HG03378 (cell line): ENCODE measurements around the gene PDE8A.
"Not testable (repeated sequence)": the region's sequence is repeated elsewhere in the genome, so short reads cannot be mapped to it uniquely, and the experiment has no call there.

ENCODE experiments used
- ATAC-seq: cut with Tn5 transposase; IDR thresholded peaks from one replicate; pipeline ENCODE4 v1.9.1; 2021; ENCODE audit warnings: mild to moderate bottlenecking, moderate library complexity; ENCODE audit not compliant: unreplicated experiment

PDE8A gene

DNA sequence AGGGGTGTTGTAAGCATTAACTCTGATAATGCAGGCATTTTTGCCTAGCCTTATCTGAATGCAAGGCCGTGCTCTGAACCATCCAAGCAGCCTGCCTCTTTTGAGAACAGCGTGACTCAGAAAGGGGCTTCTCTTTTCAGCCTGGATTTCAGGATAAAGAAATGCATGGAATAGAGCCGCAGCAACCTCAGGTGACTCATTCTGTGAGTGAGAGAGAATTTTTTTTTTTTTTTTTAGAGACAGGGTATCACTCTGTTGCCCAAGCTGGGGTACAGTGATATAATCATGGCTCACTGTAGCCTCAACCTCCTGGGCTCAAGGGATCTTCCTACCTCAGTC lies 20.6 kb upstream of the PDE8A start:
- no peak for ATAC-seq

DNA sequence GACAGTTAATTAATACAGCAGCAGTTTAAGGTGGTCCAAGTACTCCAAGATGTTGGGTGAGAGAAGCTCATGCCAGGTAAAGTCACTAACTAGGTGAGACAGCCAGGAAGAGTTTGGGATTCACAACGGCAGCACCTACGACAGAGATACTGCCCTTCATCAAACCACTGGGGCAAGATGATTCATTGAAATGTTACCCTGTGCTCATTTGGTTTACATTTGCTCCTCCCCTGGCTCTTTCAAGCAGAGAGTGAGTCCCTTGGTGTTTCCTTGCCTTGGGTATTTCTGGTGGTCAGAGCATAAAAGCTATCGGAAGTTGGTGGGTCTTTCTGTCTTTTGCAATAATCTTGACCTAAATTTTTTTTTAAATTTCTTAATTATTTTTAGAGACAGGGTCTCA lies 19.9 kb upstream of the PDE8A start:
- no peak for ATAC-seq

DNA sequence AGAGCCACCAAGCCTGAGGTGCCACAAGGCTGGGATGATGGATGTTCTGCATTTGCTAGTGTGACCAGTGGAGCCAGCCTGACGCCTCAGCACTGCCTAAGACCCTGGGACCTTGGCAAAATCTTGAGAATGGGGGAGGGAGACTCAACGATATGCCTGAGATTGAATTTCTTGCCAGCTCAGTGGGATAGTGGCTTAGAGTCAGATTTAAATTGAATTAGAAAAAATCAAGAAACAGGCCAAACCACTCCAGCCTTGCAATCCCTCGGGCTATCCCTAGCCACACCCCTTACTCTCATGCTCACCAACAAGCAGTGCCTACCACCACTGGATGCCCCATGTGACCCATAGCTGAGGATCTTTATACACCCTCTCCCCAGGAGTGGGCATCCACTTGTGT lies 18.7 kb upstream of the PDE8A start:
- no peak for ATAC-seq

DNA sequence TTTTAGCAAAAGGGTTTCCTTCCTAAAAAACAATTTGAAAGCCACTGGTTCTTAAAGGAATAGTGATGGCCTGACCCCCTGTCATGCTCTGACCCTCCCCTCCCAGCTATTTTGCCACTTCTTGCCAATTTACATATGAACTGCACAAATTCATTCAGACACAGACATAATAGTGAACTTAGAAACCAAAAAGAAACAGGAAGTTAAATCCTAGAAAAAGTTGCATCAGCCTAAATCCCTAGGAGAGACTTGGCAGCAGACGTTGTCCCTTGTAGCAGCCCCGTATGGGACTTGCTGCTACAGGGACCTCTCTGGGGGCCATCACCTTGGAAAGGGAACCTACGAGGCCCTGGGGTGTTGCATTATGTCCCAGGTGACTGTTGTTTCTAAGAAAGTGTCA lies 14.3 kb upstream of the PDE8A start:
- no peak for ATAC-seq

DNA sequence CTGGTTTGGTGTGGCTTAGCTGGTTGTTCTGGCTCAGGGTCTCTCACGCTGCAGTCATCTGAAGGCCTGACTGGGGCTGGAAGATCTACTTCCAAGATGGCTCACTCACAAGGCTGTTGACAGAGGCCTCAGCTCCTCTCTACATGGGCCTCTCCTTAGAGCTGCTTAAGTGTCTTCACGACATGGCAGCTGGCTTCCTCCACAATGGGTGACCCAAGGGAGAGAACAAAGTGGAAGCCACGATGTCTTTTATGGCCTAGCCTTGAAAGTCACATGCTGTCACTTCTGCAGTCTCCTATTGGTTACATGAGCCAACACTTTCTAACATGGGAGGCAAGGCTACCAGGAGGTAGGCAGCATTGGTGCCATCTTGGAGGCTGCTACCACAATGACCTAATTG lies 13.4 kb upstream of the PDE8A start:
- ATAC-seq = no peak

DNA sequence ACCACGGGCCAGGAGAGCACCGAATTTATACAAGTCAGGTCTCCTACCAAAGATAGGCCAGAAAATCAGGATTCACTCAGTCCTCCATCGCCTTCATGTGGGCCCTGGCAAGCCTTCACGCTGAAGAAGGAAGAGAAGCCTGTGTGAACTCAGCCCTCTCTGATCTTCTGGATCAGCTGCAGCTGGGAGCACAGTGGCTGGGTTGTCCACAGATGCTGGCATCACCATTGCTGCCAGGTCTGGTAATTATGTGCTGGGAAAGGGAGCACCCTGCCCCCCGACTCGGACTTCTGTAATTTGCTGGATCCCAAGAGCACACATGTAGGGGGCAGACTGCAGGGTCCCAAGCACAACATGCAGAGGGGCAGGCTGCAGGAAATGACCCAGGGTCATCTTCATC lies 12.4 kb upstream of the PDE8A start:
- no peak for ATAC-seq

DNA sequence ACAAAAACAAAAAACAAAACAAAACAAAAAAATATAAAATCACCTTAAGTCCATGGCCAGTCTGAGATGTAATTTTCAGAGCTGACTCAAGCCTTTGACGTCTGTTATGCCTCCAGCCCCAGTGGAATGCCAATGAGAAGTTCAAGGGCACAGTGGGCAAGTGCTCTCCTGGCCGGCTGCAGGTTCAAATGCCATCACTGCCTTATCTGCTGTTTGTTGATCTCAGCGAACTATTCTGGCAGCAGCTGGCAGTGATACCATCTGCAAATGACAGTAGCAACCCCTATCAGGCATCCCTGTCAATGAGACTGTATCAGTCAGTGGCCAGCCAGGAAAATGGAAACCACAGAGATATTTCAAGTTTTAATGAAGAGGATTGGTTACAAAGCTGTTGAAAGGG lies 10.8 kb upstream of the PDE8A start:
- ATAC-seq = no peak

DNA sequence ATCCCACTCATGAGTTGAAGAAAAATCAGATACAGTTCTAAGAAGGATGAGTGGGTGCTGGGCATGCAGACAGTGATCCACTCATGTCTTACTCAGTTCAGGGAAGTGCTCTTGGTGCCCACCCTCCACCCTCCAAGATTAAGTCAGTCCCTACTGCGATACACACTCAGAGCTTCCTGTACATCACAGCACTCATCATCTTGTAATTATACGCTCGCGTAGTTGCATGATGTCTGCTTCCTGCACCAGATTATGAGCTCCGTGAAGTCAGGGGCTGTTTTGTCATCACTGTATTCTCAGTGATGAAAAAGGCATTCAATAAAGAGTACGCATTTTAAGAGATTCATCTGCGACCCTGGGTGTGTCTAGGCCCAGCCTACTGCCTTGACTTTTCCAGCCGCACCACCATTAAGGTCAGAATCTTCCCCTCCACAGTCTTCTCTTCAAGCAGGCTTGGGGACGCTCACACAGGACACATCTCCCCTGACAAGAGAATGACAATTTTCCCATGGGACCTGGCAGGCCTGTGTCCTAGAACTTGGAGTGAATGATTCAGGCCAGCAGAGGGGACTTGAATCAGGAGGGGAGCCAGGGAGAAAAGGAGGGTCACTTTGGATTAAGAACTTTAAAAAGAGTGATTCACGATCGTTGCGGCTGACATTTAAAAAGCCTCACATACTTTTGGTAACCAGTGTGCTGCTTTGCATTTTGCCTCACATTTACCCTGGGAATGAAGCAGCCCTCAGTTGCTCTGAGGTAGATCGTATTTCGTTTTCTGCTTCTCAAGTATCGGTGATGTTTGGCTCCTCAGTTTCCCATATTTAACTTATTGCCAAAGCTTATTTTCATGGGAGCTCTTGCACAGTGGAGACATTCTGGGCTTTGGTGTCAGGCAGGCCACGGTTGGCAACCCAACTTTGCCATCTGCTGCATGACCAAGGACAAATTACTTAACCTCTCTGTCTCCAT lies 7.9 kb upstream of the PDE8A start:
- no peak for ATAC-seq

DNA sequence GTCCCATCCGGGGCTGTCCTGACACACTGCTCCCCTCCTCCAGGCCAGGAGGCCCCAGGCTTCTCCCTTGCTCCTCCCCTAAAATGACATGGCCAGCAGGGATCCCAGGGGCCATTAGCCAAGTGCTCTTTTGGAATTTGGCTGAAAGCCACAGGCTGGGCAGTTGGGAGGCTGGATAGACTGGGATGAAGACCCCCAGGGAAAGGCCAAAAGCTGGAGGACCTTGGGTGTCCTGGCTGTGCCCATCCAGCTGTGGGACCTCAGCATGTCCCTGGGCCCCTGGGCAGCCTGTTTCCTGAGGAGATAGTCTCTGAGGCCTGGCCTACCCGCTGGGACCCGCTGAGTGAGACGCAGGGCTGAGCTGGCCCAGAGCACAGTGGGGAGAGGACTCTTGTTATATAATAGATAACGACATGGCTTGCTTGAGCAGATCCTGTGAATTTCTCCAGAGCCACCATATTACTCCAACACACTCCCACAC lies 5.7 kb upstream of the PDE8A start:
- ATAC-seq = no peak

DNA sequence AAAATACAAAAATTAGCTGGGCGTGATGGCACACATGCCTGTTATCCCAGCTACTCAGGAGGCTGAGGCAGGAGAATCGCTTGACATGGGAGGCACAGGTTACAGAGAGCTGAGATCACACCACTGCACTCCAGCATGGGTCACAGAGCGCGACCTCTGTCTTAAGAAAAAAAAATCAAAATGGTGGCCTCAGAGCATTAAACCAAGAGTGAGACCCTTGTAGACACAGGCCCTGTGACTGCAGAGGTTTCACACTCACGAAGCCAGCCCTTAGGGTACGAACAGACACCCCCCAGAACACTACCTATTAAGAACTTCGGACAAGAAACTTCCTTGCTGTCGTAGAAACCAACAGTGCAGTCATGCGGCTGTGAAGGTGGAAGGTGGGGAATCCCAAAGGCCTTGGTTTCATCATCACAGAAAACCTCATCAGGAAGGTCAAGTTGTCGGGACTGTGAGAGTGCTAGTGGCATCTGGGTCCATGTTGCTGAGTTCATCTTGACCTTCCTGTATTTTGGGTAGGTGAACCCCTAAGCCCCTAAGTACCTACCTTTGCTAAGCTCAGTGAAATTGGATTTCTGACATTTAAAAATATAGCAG lies 4.8 kb upstream of the PDE8A start:
- no peak for ATAC-seq

DNA sequence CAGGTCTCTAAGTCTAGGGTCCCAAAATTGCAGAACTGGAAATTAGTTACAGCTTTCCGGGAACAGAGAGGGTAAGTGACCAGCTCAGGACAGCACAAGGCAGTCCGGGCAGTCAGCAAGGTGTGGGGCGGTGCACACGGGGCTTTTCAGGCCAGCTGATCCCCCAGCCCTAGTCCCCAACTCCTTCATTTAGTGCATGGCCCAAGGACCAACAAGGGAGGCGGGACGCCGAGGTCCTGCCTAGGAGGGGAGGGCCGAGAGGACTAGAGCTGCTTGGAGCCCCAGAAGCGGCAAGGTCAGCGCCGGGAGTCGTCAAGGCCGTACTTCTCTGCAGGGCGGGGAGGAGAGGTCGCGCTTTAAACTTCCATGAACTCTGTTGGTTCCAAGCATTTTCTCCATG lies 2.0 kb upstream of the PDE8A start:
- no peak for ATAC-seq

DNA sequence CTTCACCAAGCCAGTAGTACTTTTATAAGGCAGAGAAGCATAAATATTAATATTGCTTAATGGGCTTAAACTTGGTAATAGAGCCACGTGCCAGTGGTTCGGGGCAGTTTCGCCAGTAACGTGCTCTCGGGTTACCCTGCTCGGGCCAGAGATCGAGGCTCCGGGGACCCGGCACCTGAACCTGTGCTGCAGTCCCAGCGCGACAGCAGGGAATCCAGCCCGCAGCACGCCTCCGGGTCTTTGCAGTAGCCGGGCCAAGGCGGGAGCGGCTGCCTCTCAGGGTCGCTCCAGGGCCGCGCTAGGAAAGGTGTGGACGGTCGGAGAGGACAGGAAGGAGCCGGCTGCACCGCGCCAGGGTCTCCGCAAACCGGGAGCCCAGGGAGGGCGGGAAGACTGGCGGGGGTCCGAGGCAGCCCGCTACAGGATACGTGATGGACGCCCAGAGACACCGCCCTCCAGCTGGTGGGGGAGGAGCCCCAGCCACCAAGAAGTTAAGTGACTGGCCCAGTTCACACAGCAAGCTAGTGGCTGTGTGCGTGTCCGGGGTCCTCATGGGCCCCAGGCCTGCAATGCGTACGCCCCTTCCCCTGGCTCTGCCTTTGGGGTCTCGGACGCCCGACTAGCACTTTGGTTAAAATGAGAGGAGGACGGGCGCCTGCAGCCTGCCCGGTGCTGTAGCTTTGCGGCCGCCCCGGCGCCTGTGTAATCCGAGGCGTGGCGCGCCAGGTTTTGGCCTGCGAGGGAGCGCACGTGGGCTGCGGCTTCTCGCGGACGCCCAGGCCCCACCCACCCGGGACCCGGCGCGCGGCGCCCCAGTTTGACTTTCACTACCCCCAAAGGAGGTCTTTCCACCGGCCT lies 1.2 kb upstream of the PDE8A start:
- peak; percentile 68 for ATAC-seq

DNA sequence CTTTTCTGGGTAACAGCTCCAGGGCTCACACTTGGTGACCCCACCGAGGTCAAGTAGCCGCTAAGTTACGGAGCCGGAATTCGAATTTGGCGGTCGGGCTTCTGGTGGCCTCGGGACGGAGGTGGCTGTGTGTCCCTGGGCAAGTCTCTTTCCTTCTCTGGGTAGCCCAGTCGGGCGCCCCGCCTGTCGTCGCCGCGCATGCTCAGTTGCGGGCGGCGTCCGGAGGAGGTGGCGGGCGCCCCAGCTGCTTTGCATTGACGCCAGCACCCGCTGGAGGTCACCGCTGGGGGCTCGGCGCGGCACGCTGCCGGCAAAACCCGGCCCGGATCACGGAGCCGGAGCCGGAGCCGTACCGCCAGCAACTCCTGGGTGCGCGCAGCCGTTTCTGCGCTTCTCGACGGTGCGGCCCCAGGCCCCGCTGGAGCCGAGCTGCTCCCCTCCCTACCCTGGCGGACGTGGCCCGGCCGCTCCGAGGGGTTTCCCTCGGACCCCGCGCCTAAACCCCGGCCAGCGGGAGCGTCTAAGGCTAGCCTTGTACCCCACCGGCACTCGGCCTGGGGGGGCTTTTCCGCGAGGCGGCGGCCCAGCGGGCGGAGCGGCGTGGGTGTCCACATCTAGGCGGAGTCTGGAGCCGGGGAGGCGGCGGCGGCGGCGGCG lies 474 bp upstream of the PDE8A start:
- peak; percentile 42 for ATAC-seq

DNA sequence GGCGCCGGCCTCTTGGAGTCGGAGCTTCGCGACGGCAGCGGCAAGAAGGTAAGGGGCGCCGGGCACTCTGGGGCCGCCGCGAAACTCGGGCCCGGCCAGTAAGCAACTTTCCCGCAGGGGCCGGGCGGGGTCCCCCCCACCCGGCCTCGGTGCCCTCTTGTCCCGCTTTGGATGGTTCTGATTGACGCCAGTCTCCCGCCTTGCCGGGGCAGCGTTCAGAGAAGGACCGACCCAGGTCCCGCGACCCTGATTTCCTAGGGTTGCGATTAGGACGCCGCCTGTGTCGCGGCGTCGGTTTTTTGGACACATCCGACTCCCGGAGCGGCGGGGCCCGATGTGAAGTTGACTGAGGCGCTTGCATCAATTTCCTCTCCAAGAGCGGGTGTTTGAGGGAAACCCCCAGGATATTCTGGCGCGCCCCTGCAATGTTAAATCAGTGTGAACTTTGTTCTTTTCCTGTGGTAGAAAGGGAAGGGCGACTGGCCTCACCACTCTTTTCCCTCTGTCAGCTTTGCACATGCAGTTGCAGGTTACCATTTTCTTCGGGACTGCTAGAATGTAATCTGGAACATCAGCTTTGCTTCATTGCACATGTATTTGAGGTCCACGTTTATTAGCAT lies 755 bp downstream of the PDE8A start:
- no peak for ATAC-seq

DNA sequence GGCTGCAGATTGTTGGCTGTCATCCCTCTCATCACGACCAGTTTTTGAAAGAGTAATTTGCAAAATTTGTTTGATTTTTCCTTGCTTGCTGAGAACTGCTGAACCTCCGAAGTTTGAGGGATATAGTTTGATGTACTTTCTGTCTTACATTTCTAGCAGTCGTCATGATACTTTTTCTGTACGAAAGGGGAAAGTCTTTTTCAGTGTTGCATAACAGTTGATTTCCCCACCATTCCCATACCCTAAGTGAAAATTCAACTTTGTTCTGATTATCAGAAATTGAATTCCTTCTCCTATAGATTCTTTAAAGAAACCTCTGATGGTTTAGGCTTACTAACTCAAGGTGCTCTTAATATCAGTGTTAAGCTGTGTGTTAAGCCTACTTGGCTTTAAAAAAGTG lies 1.6 kb downstream of the PDE8A start:
- no peak for ATAC-seq

DNA sequence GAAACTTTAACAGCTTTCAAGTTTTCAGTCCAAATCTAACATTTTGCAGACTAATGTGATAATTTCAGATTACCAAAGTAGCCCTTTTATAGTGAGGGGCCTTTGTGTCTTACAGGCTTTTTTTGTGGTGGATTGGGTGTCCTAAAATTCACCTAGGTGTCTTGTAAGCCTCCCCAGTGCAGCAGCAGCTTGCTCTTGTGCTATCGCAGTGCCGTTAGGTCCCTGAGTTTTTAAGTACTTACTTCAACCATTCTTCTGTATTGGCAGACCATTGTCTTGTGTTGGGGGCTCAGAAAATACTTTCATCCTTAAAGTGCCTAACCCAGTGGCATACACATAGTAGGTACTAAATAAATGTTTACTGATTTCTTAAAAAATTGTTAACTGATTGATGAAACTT lies 2.1 kb downstream of the PDE8A start:
- no peak for ATAC-seq

DNA sequence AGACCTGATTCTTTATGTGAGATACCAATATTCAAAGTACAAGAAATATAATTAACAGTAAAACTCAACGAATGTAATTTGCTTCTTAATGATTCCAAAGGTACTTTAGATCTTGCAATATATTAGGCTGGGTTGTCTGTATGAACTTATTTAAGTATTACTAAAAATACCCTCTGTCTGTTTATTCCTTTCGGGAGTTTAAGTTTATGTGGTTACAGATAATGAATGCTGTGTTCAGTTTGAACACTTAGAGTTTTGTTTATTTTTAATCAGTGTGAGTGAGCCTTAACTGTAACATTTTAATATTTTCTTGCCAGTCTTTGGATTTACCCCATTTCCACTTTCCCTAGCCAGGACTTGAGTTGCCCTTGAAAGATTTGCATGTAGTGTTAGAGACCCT lies 3.5 kb downstream of the PDE8A start:
- no peak for ATAC-seq

DNA sequence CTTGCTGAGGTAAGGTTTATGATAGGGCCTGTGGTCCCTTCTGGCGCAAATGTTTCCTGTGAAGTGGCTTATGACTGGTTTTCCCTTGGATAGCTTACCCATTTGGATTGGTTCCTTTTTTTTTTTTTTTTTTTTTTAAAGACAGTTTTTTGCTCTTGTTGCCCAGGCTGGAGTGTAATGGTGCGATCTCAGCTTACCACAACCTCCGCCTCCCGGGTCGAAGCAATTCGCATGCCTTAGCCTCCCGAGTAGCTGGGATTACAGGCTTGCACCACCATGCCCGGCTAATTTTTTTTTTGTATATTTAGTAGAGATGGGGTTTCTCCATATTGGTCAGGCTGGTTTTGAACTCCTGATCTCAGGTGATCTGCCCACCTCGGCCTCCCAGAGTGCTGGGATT lies 5.7 kb downstream of the PDE8A start:
- not testable (repeated sequence) for ATAC-seq

DNA sequence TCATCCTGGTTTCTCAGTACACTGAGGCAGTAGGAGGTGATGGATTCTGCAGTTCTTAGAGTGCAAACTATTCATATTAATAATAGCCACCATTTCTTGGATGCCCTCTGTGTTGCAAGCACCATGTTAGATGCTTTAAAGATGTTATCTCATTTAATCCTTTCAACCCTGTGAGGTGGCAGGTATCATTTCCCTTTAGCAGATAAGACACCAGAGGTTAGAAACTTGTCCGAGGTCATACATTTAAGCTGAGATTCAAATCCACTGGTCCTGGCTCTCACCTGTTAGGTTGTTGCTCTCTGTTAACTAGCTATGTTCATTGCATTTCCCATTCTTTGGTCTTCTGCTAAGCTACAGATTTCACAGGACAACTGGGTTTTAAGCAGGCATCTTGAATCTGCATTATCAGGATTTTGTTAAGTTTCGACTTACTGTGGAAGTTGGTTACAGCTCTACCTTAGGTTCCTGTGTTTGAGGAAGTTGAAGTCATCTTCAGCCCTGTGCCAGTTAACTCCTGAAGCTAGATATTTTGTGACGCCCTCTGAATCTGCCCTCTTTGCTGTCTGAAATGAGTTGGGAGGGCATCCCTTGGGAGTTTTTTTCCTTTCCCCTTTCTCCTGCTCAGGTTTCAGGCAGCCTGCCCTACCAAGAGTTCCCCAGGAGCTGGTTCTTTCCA lies 6.4 kb downstream of the PDE8A start:
- ATAC-seq = no peak
